Chondrocyte (in vitro differentiated cells): ENCODE measurements around the gene IDH3G. TPM values are rescaled to one million over a fixed set of nuclear protein-coding genes. Genes with fewer than 3 reads are reported as not detected.

Experiments
- DNase-seq: peaks from one replicate; pipeline ENCODE4 v3.0.0; 2021; ENCODE audit warnings: mixed read lengths, low spot score
- H3K27ac Mint-ChIP-seq: one replicate; pipeline ENCODE4 v1.8.0; 2021; ENCODE audit warnings: mild to moderate bottlenecking, moderate library complexity, mixed read lengths; ENCODE audit not compliant: unreplicated experiment
- H3K27me3 Mint-ChIP-seq: 2 replicates; pipeline ENCODE4 v1.8.0; 2021; ENCODE audit warnings: low read depth, mixed read lengths
- H3K36me3 Mint-ChIP-seq: 2 replicates; pipeline ENCODE4 v1.8.0; 2021; ENCODE audit warnings: low read depth, mixed read lengths
- H3K4me1 Mint-ChIP-seq: 2 replicates; pipeline ENCODE4 v1.8.0; 2021; ENCODE audit warnings: low read depth, mild to moderate bottlenecking, mixed read lengths
- H3K4me3 Mint-ChIP-seq: one replicate; pipeline ENCODE4 v1.8.0; 2021; ENCODE audit warnings: mild to moderate bottlenecking, moderate library complexity, mixed read lengths; ENCODE audit not compliant: unreplicated experiment
- H3K9me3 Mint-ChIP-seq: 2 replicates; pipeline ENCODE4 v1.8.0; 2021; ENCODE audit warnings: low read depth, mixed read lengths
- total RNA-seq: library from RNA; stranded (reverse); gene quantifications from 3 replicates; pipeline ENCODE4 v1.2.1, GENCODE V29; 2021
- TF ChIP-seq, protein P1 (sequence below): fragments of 200-600 bp; sonication (generic); IDR thresholded peaks from 2 replicates; pipeline ENCODE4 v1.5.0; 2021; ENCODE audit warnings: antibody characterized with exemption, mild to moderate bottlenecking, moderate library complexity

Gene IDH3G
- total RNA-seq, 1 donor from 2014 or later, result 42.8 TPM

DNA sequence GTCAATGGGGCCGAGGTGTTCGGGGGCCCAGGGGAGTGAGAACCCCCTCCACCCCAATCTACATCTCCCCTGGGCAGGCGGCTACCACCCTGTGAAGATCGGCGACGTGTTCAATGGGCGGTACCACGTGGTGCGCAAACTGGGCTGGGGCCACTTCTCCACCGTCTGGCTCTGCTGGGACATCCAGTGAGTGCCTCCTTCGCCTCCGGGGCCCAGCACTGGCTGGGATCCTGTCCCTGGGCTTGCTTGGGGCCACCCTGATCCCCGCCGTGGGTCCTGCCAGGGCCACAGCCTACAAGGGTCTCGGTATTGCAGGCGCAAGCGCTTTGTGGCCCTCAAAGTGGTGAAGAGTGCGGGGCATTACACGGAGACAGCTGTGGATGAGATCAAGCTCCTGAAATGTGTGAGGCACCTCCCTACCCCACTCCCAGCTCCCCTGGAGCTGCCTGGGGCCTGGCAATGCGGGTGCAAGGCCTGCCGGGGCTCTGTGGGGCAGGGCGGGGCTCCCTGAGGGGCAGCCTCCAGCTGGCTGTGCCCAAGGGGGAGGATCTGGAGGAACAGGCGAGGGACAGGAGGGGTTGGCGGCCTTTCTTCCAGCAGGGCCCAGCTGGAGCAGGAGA is 12.6 kb downstream of the IDH3G start:
- TF ChIP-seq, protein P1, sequence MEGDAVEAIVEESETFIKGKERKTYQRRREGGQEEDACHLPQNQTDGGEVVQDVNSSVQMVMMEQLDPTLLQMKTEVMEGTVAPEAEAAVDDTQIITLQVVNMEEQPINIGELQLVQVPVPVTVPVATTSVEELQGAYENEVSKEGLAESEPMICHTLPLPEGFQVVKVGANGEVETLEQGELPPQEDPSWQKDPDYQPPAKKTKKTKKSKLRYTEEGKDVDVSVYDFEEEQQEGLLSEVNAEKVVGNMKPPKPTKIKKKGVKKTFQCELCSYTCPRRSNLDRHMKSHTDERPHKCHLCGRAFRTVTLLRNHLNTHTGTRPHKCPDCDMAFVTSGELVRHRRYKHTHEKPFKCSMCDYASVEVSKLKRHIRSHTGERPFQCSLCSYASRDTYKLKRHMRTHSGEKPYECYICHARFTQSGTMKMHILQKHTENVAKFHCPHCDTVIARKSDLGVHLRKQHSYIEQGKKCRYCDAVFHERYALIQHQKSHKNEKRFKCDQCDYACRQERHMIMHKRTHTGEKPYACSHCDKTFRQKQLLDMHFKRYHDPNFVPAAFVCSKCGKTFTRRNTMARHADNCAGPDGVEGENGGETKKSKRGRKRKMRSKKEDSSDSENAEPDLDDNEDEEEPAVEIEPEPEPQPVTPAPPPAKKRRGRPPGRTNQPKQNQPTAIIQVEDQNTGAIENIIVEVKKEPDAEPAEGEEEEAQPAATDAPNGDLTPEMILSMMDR, result no peak
- peaks cover 3% of the 10 kb centered on the region for H3K36me3 Mint-ChIP-seq
- no peaks in the 10 kb centered on the region for H3K4me1 Mint-ChIP-seq
- no peaks in the 10 kb centered on the region for H3K9me3 Mint-ChIP-seq
- H3K27me3 Mint-ChIP-seq, result no peaks in the 10 kb centered on the region
- H3K27ac Mint-ChIP-seq, result no peak overlapping the region
- no peak for DNase-seq
- no peak overlapping the region for H3K4me3 Mint-ChIP-seq

DNA sequence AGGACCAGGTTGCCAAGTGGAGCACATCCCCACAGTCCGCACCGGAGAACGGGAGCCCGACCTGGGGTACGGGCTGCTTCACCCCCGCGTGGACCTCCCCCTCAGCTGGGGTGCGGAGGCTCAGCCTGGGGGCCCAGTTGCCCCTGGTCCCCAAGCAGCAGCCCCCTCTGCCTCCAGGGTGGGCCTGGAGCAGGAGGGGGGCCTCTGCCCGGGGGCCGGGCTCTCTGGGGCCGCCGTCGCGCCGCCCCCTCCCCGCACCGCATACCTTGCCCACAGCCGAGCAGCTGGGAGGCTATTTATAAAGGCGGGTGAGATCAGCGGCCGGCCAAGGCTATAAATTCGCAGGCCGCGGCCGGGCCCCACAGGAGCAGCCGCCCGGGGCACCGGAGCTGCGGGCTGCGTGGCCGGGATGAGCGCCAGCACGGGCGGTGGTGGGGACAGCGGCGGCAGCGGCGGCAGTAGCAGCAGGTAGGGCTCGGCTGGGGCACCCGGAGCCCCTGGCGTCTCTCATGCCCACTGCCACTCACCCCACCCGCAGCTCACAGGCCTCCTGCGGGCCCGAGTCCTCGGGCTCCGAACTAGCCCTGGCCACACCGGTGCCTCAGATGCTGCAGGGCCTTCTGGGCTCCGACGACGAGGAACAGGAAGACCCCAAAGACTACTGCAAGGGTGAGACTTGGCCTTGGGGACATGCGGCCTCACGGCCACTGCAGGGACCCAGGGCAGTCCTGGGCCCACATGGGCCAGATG is 13.3 kb downstream of the IDH3G start, which contains the start of gene SRPK3:
Gene SRPK3 (plus strand): TSS at position 364 of the 750 bp plus-strand sequence. CDS start 46 bp downstream, at position 410.
- no peaks in the 10 kb centered on the region for H3K9me3 Mint-ChIP-seq
- no peaks in the 10 kb centered on the region for H3K27me3 Mint-ChIP-seq
- H3K27ac Mint-ChIP-seq, result peak within 1 kb of the TSS; percentile 17
- H3K4me1 Mint-ChIP-seq, result no peaks in the 10 kb centered on the region
- TF ChIP-seq, protein P1, result no peak
- H3K36me3 Mint-ChIP-seq, result no peaks in the 10 kb centered on the region
- no peak within 1 kb of the TSS for H3K4me3 Mint-ChIP-seq
- no peak for DNase-seq

DNA sequence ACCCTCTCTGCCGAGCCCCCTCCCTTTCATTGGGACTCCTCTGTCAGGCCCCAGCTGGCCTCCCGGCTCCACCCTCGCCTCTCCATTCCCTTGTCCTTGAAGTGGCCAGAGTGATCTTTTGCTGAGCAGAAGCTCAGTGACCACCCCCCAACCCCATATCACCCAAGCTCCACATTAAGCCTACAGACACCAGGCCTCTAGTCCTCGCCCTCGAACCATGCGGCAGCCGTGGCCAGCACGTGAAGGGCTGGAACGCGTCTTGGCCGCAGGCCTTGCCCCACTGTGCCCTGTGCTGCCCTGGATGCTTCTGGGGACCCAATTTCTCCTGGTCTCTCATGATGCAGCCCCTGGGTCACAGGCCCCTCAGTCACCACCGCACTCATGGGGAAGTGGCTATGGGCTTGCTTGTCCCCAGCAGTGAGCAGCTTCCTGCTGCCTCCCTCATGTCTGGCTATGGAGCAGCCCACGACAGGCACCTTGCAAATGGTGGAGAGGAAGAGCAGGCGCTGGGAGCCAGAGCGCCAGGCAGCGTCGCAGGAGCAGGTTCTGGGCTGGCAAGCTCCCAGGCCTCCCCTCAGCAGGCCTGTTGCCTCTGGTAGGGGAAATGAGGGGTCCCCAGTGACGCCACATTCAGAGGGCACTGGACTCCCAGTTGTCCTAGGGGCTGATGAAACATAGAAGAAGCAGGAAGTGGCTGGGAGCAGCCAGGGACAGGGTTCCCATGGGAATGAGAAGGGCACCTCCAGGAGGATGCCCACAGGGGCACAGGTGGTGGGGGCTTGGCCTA is 14.1 kb downstream of the IDH3G start:
- H3K27me3 Mint-ChIP-seq, result no peaks in the 10 kb centered on the region
- no peak overlapping the region for H3K4me3 Mint-ChIP-seq
- H3K27ac Mint-ChIP-seq, result peak overlapping the region; percentile 17
- TF ChIP-seq, protein P1, result no peak
- no peaks in the 10 kb centered on the region for H3K9me3 Mint-ChIP-seq
- DNase-seq, result no peak
- H3K4me1 Mint-ChIP-seq, result no peaks in the 10 kb centered on the region
- H3K36me3 Mint-ChIP-seq, result no peaks in the 10 kb centered on the region

DNA sequence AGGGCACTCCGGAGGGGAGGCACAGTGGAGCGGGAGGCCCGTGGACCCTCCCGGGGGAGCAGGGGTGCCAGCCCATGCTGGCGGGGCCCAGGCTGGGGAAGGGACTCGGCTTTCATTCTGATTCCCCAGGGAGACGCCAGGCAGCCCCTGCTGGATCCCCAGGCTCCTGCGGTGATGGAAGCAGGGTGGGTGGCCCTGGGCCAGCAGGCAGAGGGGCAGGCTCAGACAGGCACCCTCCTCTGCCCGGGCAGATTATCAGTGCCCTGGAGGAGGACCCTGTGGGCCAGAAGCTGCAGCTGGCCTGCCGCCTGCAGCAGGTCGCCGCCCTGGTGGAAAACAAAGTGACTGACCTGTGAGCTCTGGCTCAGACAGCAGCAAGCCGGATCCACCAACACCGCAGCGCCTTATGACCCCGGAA is 15.5 kb downstream of the IDH3G start:
- H3K36me3 Mint-ChIP-seq, result no peaks in the 10 kb centered on the region
- H3K9me3 Mint-ChIP-seq, result no peaks in the 10 kb centered on the region
- no peak overlapping the region for H3K27ac Mint-ChIP-seq
- no peak for DNase-seq
- H3K4me3 Mint-ChIP-seq, result no peak overlapping the region
- H3K27me3 Mint-ChIP-seq, result no peaks in the 10 kb centered on the region
- TF ChIP-seq, protein P1, result peak; percentile 29
- H3K4me1 Mint-ChIP-seq, result no peaks in the 10 kb centered on the region

DNA sequence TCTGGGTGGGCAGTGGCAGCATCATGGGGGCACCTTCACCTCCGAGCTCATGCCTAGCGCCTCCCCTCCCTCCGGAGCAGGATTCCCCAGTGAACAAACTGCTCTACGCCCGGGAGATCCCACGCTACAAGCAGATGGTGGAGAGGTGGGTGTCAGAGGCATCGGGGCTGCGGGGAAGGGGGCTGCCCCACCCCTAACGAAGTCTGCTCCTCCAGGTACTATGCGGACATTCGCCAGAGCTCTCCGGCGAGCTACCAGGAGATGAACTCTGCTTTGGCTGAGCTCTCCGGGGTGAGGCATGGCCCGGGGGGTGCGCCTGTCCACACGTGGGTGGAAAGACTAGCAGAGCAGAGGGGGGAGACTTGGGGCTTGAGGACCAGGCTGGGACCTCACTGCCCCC is 16.0 kb downstream of the IDH3G start:
- DNase-seq, result peak; percentile 74
- Mint-ChIP-seq H3K4me1 (no peaks in the 10 kb centered on the region), H3K27ac (no peak overlapping the region), H3K4me3 (no peak overlapping the region), H3K9me3 (no peaks in the 10 kb centered on the region), H3K36me3 (no peaks in the 10 kb centered on the region), H3K27me3 (no peaks in the 10 kb centered on the region)
- TF ChIP-seq, protein P1, result no peak
